GM18508 (cell line): Measurements from ENCODE around the gene MDFIC.
A peak's percentile ranks its signal among the peaks of the same experiment; 100 is the strongest.

ENCODE experiments used
- ATAC-seq: cut with Tn5 transposase; IDR thresholded peaks from one replicate; pipeline ENCODE4 v1.9.1; 2021; ENCODE audit warnings: moderate number of reproducible peaks; ENCODE audit not compliant: insufficient read depth, unreplicated experiment

The MDFIC gene

GRCh38 chr7:115032715-115033703 lies 111.1 kb downstream of the MDFIC start:
- ATAC-seq: no peak

GRCh38 chr7:115033917-115034459 lies 112.1 kb downstream of the MDFIC start:
- no peak for ATAC-seq

- no peak for ATAC-seq
Measured at GRCh38 chr7:115034515-115034914, 112.6 kb downstream of the MDFIC start.

- ATAC-seq: no peak
Measured at GRCh38 chr7:115037128-115037802, 115.4 kb downstream of the MDFIC start.

- ATAC-seq: no peak
Measured at GRCh38 chr7:115038158-115038557, 116.3 kb downstream of the MDFIC start.

GRCh38 chr7:115040057-115040456 lies 118.2 kb downstream of the MDFIC start:
- no peak for ATAC-seq

- ATAC-seq: no peak
Measured at GRCh38 chr7:115040495-115040894, 118.6 kb downstream of the MDFIC start.

GRCh38 chr7:115042596-115042995 lies 120.7 kb downstream of the MDFIC start:
- no peak for ATAC-seq

- no peak for ATAC-seq
Measured at GRCh38 chr7:115043605-115044004, 121.7 kb downstream of the MDFIC start.

- ATAC-seq: no peak
Measured at GRCh38 chr7:115044224-115044623, 122.3 kb downstream of the MDFIC start.

GRCh38 chr7:115047958-115048720 lies 126.2 kb downstream of the MDFIC start:
- no peak for ATAC-seq

- no peak for ATAC-seq
Measured at GRCh38 chr7:115052706-115053105, 130.8 kb downstream of the MDFIC start.

GRCh38 chr7:115054478-115055065 lies 132.7 kb downstream of the MDFIC start:
- ATAC-seq: no peak

GRCh38 chr7:115056019-115056418 lies 134.1 kb downstream of the MDFIC start:
- ATAC-seq: no peak

GRCh38 chr7:115058726-115059125 lies 136.8 kb downstream of the MDFIC start:
- no peak for ATAC-seq

- no peak for ATAC-seq
Measured at GRCh38 chr7:115059321-115059720, 137.4 kb downstream of the MDFIC start.

GRCh38 chr7:115060095-115060870 lies 138.4 kb downstream of the MDFIC start:
- peak; percentile 40 for ATAC-seq

GRCh38 chr7:115066050-115066449 lies 144.2 kb downstream of the MDFIC start:
- peak; percentile 52 for ATAC-seq

- no peak for ATAC-seq
Measured at GRCh38 chr7:115066634-115067033, 144.7 kb downstream of the MDFIC start.
